Effector memory CD8-positive, alpha-beta T cell (primary cell): ENCODE results near the gene FAM171A1.

ENCODE experiments used
- ATAC-seq: fragments of 150-1000 bp; cut with Tn5 transposase; replicated peaks from 2 replicates; pipeline ENCODE4 v1.10.0; 2021; ENCODE audit warnings: mild to moderate bottlenecking, moderate library complexity
- DNase-seq, 3 experiments: peaks; one replicate each; pipeline ENCODE4 v3.0.0; 2021
- H3K27ac Mint-ChIP-seq, 2 donors: one replicate each; pipeline ENCODE4 v1.8.0; 2022; ENCODE audit warnings: mild to moderate bottlenecking in 2 of 2, mixed read lengths in 2 of 2, moderate library complexity in 2 of 2
- H3K27me3 Mint-ChIP-seq, 2 donors: one replicate each; pipeline ENCODE4 v1.8.0; 2022; ENCODE audit warnings: mixed read lengths in 2 of 2
- H3K36me3 Mint-ChIP-seq: one replicate; pipeline ENCODE4 v1.8.0; 2022; ENCODE audit warnings: mild to moderate bottlenecking, moderate library complexity, mixed read lengths; ENCODE audit not compliant: insufficient read depth
- H3K4me1 Mint-ChIP-seq, 2 donors: one replicate each; pipeline ENCODE4 v1.8.0; 2022; ENCODE audit warnings: low read depth in 2 of 2, mixed read lengths in 2 of 2
- H3K4me3 Mint-ChIP-seq, 2 donors: one replicate each; pipeline ENCODE4 v1.8.0; 2022; ENCODE audit warnings: mild to moderate bottlenecking in 2 of 2, mixed read lengths in 2 of 2, moderate library complexity in 2 of 2
- H3K9me3 Mint-ChIP-seq, 2 donors: one replicate each; pipeline ENCODE4 v1.8.0; 2022; ENCODE audit warnings: mixed read lengths in 2 of 2

FAM171A1 gene

DNA sequence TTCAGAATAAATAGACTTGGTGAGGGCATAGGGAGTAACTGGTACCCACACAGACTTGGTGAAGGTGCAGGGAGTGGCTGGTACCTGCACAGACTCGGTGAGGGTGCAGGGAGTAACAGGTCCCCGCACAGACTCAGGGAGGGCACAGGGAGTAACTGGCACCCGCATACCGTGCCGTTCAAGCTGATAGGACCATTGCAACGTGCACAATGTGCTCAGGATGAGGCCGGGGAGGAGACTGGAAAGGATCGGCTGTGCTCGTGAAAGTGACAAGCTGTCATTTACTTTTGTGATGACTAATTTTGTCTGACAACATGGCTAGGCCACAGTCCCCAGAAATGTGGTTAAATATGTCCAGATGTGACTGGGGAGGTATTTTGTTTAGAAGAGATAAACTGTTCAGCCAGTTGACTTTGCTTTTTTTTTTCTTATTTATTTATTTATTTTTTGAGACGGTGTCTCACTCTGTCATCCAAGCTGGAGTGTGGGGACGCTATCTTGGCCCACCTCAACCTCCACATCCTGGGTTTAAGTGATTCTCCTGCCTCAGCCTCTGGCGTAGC lies 126.4 kb downstream of the FAM171A1 start:
- ATAC-seq (no peak), DNase-seq (no peak)
- Mint-ChIP-seq H3K27me3 (no peaks in the 10 kb centered on the region), H3K9me3 (no peaks in the 10 kb centered on the region), H3K27ac (peak overlapping the region in 1 of 2 donors; percentile 38), H3K4me3 (no peak overlapping the region), H3K4me1 (peaks cover 0 to 8% of the 10 kb centered on the region in 2 donors), H3K36me3 (no peaks in the 10 kb centered on the region)

GRCh38 chr10:15242261-15242840 lies 128.7 kb downstream of the FAM171A1 start:
- H3K4me3 Mint-ChIP-seq = no peak overlapping the region
- H3K4me1 Mint-ChIP-seq = peaks cover 5 to 8% of the 10 kb centered on the region in 2 donors
- ATAC-seq = no peak
- H3K9me3 Mint-ChIP-seq = no peaks in the 10 kb centered on the region
- no peak for DNase-seq
- H3K27ac Mint-ChIP-seq = no peak overlapping the region
- no peaks in the 10 kb centered on the region for H3K27me3 Mint-ChIP-seq
- no peaks in the 10 kb centered on the region for H3K36me3 Mint-ChIP-seq

DNA sequence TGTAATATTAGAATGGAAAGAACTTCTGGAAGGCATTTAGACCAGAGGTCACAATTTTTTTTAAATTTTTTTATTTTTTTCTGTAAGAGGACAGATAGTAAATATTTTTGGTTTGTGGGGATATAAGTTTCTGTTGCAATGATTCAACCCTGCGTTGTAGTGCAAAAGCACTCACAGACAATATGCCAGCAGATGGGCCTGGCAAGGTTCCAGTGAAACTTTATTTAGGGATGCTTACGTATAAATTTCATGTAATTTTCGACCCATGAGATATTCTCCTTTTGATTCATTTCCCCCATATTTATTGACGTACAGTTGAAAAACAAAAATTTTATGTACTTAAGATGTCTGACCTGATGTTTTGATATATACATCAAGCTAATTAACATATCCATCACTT lies 129.8 kb downstream of the FAM171A1 start:
- Mint-ChIP-seq H3K36me3 (no peaks in the 10 kb centered on the region), H3K9me3 (no peaks in the 10 kb centered on the region), H3K27ac (no peak overlapping the region), H3K4me1 (peaks cover 5 to 8% of the 10 kb centered on the region in 2 donors), H3K27me3 (no peaks in the 10 kb centered on the region), H3K4me3 (no peak overlapping the region)
- no peak for ATAC-seq
- DNase-seq = no peak

DNA sequence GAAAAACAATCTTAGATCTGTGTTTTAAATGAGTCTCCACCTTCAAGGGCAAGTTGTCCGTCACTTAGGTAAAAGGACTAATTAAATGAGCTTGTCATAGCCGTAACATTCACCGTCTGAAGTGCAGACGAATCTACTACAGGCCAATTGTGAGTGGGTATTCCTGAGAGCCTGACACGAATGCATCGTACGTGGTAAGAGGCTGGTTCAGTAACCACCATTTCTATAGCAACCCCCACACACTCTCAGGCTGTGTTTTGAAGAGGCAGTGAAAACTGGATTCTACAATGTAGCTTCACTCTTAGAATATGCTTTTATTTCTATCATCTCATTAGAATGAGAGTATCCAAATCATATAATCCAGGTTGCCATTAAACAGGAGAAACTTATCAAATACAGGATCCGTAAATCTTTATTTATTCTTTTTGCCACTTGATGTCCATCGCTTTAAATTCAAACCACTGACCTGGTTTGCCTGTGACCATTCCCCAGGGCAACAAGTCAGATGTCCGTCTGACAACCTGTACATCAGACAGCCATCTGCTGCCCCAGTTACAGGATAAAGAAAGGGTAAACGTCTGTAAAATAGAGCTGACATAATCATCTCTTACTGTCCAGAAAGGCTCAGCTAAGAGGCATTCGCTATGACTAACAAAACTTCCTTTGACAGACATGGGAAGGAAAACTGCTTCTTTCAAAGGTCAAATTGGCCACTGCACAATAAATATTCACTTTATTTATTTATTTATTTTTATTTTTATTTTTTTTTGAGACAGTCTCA lies 132.3 kb downstream of the FAM171A1 start:
- Mint-ChIP-seq H3K4me3 (no peak overlapping the region), H3K27ac (peak overlapping the region in 1 of 2 donors; percentile 38), H3K36me3 (no peaks in the 10 kb centered on the region), H3K4me1 (peaks cover 0 to 5% of the 10 kb centered on the region in 2 donors), H3K9me3 (no peaks in the 10 kb centered on the region), H3K27me3 (no peaks in the 10 kb centered on the region)
- DNase-seq (no peak), ATAC-seq (peak; percentile 59)

GRCh38 chr10:15237351-15237750 lies 133.7 kb downstream of the FAM171A1 start:
- no peak overlapping the region for H3K4me3 Mint-ChIP-seq
- ATAC-seq (no peak), DNase-seq (no peak)
- peaks cover 0 to 5% of the 10 kb centered on the region in 2 donors for H3K4me1 Mint-ChIP-seq
- no peaks in the 10 kb centered on the region for H3K36me3 Mint-ChIP-seq
- H3K27ac Mint-ChIP-seq = no peak overlapping the region
- H3K27me3 Mint-ChIP-seq = no peaks in the 10 kb centered on the region
- no peaks in the 10 kb centered on the region for H3K9me3 Mint-ChIP-seq

DNA sequence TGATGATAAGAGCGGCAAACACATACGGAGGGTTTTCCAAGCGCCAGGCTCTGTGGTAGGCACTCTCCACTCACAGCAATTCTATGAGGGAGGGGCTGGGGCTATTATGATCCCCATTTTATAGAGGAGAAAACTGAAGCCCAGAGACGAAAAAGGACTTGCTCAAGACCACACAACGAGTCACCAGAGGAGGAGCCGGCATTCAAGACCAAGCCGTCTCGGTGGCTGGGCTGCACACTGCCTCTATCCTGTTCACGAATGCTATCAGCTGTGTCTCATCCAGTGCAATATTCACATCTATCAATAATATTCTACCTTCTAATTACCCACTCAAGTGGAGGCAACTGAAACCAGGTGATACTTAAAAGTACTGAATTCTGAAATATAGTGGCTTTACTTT lies 134.7 kb downstream of the FAM171A1 start:
- H3K4me3 Mint-ChIP-seq = no peak overlapping the region
- H3K9me3 Mint-ChIP-seq = no peaks in the 10 kb centered on the region
- H3K4me1 Mint-ChIP-seq = peaks cover 0 to 7% of the 10 kb centered on the region in 2 donors
- H3K36me3 Mint-ChIP-seq = no peaks in the 10 kb centered on the region
- no peak for ATAC-seq
- no peak for DNase-seq
- peak overlapping the region in 1 of 2 donors; percentile 53 for H3K27ac Mint-ChIP-seq
- H3K27me3 Mint-ChIP-seq = no peaks in the 10 kb centered on the region

DNA sequence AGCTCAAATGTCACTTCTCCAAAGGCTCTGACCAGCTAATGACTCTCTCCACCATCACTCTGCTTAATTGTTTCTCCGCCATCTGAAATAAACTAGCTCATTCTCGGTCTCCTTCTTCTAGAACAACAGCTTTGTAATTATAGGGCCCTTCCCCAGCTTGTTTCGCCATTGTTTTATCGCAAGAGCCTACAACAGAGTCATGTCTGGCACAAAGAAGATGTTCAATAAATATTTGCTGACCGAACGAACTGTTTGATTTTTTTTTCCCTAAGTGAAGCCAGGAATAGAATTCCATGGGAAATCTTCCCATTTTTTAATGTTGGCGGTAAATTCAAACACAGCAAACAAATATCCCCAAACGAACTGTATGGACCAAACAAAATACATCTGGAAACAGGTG lies 138.8 kb downstream of the FAM171A1 start:
- no peak for ATAC-seq
- Mint-ChIP-seq H3K27me3 (no peaks in the 10 kb centered on the region), H3K4me3 (no peak overlapping the region), H3K27ac (no peak overlapping the region), H3K9me3 (peaks cover 0 to 2% of the 10 kb centered on the region in 2 donors), H3K4me1 (peaks cover 0 to 2% of the 10 kb centered on the region in 2 donors), H3K36me3 (peaks cover under 1% of the 10 kb centered on the region)
- no peak for DNase-seq

DNA sequence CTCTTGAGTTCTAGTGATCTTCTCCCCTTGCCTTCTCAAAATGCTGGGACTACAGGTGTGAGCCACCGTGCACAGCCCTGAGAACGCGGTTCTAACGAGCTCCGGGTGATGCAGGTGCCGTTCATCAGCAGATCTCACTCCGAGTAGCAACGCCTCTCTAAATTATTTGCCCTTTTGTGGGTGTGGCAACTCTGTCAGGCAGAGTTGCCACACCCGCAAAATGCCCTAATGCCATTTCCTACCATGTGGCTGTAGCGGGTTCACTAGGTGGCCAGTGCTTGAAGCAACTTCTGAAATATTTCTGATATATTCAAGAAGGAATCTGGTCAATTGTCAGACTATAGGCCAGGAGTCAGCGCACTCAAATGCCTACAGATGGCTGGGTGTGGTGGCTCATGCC lies 139.7 kb downstream of the FAM171A1 start:
- DNase-seq (no peak), ATAC-seq (no peak)
- H3K27me3 Mint-ChIP-seq = no peaks in the 10 kb centered on the region
- no peak overlapping the region for H3K4me3 Mint-ChIP-seq
- peaks cover 2% of the 10 kb centered on the region for H3K36me3 Mint-ChIP-seq
- H3K27ac Mint-ChIP-seq = no peak overlapping the region
- peaks cover 0 to 2% of the 10 kb centered on the region in 2 donors for H3K9me3 Mint-ChIP-seq
- H3K4me1 Mint-ChIP-seq = peaks cover 0 to 2% of the 10 kb centered on the region in 2 donors

GRCh38 chr10:15230257-15230656 lies 140.8 kb downstream of the FAM171A1 start:
- Mint-ChIP-seq H3K4me3 (no peak overlapping the region), H3K36me3 (peaks cover 2% of the 10 kb centered on the region), H3K27me3 (no peaks in the 10 kb centered on the region), H3K4me1 (peaks cover 0 to 2% of the 10 kb centered on the region in 2 donors), H3K27ac (no peak overlapping the region), H3K9me3 (peaks cover 0 to 2% of the 10 kb centered on the region in 2 donors)
- no peak for DNase-seq
- no peak for ATAC-seq

GRCh38 chr10:15229268-15229667 lies 141.8 kb downstream of the FAM171A1 start:
- ATAC-seq = no peak
- Mint-ChIP-seq H3K4me3 (no peak overlapping the region), H3K4me1 (peaks cover 0 to 2% of the 10 kb centered on the region in 2 donors), H3K36me3 (peaks cover 2% of the 10 kb centered on the region), H3K27ac (no peak overlapping the region), H3K9me3 (peaks cover 0 to 2% of the 10 kb centered on the region in 2 donors), H3K27me3 (no peaks in the 10 kb centered on the region)
- DNase-seq = no peak

DNA sequence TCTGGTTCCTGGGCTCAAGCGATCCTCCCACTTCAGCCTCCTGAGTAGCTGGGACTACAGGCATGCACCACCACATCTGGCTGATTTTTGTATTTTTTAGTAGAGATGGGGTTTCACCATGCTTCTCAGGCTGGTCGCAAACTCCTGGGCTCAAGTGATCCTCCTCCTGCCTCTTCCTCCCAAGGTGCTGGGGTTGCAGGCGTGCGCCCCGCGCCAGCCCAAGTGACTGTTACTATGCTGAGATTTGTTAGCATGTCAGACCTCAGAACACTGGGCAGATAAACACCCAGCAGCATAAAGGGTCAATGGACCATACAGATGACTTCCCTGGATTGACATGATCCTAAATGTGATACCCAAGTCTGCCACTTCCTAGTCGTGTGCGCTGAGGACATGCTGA lies 142.7 kb downstream of the FAM171A1 start:
- DNase-seq (no peak), ATAC-seq (no peak)
- no peaks in the 10 kb centered on the region for H3K27me3 Mint-ChIP-seq
- peaks cover 0 to 2% of the 10 kb centered on the region in 2 donors for H3K4me1 Mint-ChIP-seq
- H3K36me3 Mint-ChIP-seq = peaks cover 2% of the 10 kb centered on the region
- H3K9me3 Mint-ChIP-seq = peaks cover 0 to 2% of the 10 kb centered on the region in 2 donors
- H3K27ac Mint-ChIP-seq = no peak overlapping the region
- no peak overlapping the region for H3K4me3 Mint-ChIP-seq

DNA sequence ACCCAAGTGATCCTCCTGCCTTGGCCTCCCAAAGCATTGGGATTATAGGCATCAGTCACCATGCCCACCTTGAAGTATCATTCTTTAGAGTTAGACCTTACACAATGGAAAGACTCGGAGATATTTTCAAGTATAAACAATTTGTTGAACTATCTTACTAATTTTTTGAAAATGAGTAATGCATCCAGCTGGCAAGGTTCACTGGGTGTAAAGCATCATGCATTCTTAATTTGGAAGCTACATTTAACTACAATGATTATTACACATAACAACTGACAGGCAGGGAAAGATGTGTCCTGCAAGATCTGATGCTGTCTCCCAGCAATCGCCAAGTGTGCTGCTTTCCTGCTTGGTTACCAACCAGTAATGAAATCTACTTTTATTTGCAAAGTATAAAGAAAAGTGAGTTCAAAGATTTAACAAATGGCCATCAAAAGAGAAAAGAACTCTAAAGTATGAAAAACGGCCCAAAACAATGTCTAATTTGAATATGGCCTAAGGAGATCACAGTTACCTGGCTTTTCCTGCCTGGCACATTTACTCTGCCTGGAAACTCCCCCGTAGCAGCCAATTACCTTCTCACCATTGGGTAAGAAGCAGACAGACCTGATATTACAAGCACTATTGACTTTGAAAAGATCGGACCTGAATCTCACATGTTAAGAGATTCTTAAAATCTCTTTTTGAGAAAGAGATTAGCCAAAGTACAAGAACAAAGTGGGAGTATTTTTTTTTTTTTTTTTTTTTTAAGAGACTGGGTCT lies 143.3 kb downstream of the FAM171A1 start:
- Mint-ChIP-seq H3K4me1 (peaks cover 0 to 2% of the 10 kb centered on the region in 2 donors), H3K4me3 (no peak overlapping the region), H3K36me3 (peaks cover 3% of the 10 kb centered on the region), H3K27ac (no peak overlapping the region), H3K27me3 (no peaks in the 10 kb centered on the region), H3K9me3 (peaks cover 0 to 2% of the 10 kb centered on the region in 2 donors)
- DNase-seq (no peak), ATAC-seq (no peak)

DNA sequence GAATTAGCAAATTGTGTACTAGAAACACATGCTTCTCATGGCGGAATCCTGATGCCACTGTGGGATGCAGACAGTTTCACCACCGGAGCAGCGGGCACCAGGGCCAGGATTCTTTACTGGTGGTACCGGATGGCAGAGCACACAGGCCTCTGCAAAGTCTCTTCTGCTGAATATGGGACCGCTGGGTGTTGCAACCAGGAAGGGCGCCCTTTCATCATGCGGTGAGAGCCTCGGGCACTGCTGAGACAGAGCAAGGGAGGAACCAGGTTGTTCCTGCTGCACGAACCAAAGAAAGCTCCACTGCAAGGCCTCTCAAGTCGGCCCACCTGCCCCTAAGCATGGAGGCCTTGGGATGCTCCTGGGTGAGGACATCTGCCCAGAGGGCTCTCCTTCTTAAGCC lies 145.6 kb downstream of the FAM171A1 start:
- ATAC-seq (no peak), DNase-seq (no peak)
- H3K9me3 Mint-ChIP-seq = peaks cover 0 to 2% of the 10 kb centered on the region in 2 donors
- no peak overlapping the region for H3K27ac Mint-ChIP-seq
- H3K36me3 Mint-ChIP-seq = peaks cover 6% of the 10 kb centered on the region
- no peak overlapping the region for H3K4me3 Mint-ChIP-seq
- no peaks in the 10 kb centered on the region for H3K27me3 Mint-ChIP-seq
- H3K4me1 Mint-ChIP-seq = no peaks in the 10 kb centered on the region
